22Rv1 (cell line): ENCODE measurements around the gene ZNF500.

Experiments used
- CTCF ChIP-seq: fragments of 450-650 bp; IDR thresholded peaks from 2 replicates; pipeline ENCODE4 v1.5.1; 2017; ENCODE audit warnings: mild to moderate bottlenecking
- ZFX ChIP-seq: fragments of 450-650 bp; IDR thresholded peaks from 2 replicates; pipeline ENCODE4 v1.6.1; 2017; ENCODE audit warnings: antibody characterized with exemption, borderline replicate concordance

GRCh38 chr16:4713663-4714501, 53.1 kb downstream of the ZNF500 start:
- no peak for TF ChIP-seq CTCF
- TF ChIP-seq ZFX = no peak
